Peyer's patch (tissue), 4 donors: ENCODE data around the gene CRELD1.

Source experiments
- POLR2A ChIP-seq, 2 donors: fragments of 450-650 bp; IDR thresholded peaks; one replicate each; pipeline ENCODE4 v1.5.1; 2017; ENCODE audit warnings: antibody characterized with exemption in 2 of 2, mild to moderate bottlenecking in 2 of 2, moderate library complexity in 2 of 2
- TF ChIP-seq, protein P1 (sequence below), 6 experiments: fragments of 450-650 bp in 4 of 6; fragments of 200-600 bp in 2 of 6; sonication (generic) in 1 of 6; IDR thresholded peaks; one replicate each; pipeline ENCODE4 v1.5.1; 2017 to 2019; ENCODE audit warnings: antibody characterized with exemption in 6 of 6, mild to moderate bottlenecking in 3 of 6, moderate library complexity in 1 of 6

DNA sequence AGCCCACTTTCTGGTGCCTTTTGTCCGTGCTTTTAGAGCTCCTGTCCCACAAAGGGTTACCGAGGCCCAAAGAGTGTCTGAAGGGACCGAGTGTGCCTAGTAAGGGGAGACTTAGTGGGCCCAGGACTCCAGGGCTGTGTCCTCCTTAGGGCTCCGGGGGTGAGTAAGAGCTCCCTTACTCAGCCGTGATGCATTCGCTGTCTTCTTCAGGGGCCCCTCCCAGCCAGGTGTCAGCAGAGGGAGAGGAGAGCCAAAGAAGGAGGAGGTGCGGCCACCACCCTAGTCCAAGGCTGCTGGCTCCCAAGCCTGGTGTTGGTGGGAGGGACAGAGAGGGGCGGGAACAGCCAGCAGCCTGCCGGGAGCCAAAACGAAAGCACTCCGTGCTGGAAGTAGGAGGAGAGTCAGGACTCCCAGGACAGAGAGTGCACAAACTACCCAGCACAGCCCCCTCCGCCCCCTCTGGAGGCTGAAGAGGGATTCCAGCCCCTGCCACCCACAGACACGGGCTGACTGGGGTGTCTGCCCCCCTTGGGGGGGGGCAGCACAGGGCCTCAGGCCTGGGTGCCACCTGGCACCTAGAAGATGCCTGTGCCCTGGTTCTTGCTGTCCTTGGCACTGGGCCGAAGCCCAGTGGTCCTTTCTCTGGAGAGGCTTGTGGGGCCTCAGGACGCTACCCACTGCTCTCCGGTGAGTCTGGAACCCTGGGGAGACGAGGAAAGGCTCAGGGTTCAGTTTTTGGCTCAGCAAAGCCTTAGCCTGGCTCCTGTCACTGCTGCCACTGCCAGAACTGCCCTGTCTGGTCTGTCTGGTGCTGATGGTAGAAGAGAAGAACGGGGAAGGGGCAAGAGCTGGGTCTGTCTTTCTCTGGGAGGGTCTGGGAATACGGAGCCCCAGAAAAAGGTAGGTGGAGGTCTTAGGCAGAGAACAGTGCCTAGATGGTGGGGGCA lies 16.6 kb upstream of the CRELD1 start, which contains the start of gene IL17RC:
- TF ChIP-seq, protein P1, sequence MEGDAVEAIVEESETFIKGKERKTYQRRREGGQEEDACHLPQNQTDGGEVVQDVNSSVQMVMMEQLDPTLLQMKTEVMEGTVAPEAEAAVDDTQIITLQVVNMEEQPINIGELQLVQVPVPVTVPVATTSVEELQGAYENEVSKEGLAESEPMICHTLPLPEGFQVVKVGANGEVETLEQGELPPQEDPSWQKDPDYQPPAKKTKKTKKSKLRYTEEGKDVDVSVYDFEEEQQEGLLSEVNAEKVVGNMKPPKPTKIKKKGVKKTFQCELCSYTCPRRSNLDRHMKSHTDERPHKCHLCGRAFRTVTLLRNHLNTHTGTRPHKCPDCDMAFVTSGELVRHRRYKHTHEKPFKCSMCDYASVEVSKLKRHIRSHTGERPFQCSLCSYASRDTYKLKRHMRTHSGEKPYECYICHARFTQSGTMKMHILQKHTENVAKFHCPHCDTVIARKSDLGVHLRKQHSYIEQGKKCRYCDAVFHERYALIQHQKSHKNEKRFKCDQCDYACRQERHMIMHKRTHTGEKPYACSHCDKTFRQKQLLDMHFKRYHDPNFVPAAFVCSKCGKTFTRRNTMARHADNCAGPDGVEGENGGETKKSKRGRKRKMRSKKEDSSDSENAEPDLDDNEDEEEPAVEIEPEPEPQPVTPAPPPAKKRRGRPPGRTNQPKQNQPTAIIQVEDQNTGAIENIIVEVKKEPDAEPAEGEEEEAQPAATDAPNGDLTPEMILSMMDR (IDR thresholded peaks at IDR 0.05), result peak in 1 of 6 experiments; percentile 25
- peak; percentile 60 to 88 for TF ChIP-seq POLR2A (IDR thresholded peaks at IDR 0.05)
